HL-60 (cell line): ENCODE measurements around the gene GORASP1.

Source experiments
- DNase-seq, 2 experiments: peaks; one replicate each; pipeline ENCODE4 v3.0.0-alpha.2; 2010 to 2020; ENCODE audit warnings: low read depth in 1 of 2, low spot score in 1 of 2
- H3K27ac ChIP-seq: fragments of 250-450 bp; sonication (Bioruptor Pico); replicated peaks from 2 replicates; pipeline ENCODE4 v1.5.1; 2020; ENCODE audit warnings: mild to moderate bottlenecking, moderate library complexity
- H3K27me3 ChIP-seq: fragments of 250-450 bp; sonication (Bioruptor Pico); 2 replicates; pipeline ENCODE4 v1.5.1; 2021; ENCODE audit warnings: mild to moderate bottlenecking, moderate library complexity; ENCODE audit not compliant: insufficient read depth, poor library complexity, severe bottlenecking
- H3K4me3 ChIP-seq: replicated peaks from 2 replicates; pipeline ENCODE4 v1.5.1; 2011; ENCODE audit warnings: mild to moderate bottlenecking, control low read depth, low read length; ENCODE audit not compliant: insufficient read depth
- GABPA ChIP-seq: IDR thresholded peaks from 2 replicates; pipeline ENCODE4 v1.6.1; 2012; ENCODE audit warnings: low read depth
- POLR2AphosphoS5 ChIP-seq: IDR thresholded peaks from 2 replicates; pipeline ENCODE4 v1.6.1; 2012; ENCODE audit warnings: low read depth
- SPI1 ChIP-seq: IDR thresholded peaks from 2 replicates; pipeline ENCODE4 v1.6.1; 2012; ENCODE audit warnings: low read depth, mild to moderate bottlenecking, borderline replicate concordance
- TF ChIP-seq, protein P1 (sequence below): IDR thresholded peaks from 2 replicates; pipeline ENCODE4 v1.6.1; 2012; ENCODE audit warnings: low read depth; ENCODE audit not compliant: insufficient replicate concordance
- TF ChIP-seq, protein P2 (sequence below): IDR thresholded peaks from one replicate; pipeline ENCODE4 v1.5.1; 2011; ENCODE audit warnings: low read length, control low read depth, inconsistent platforms; ENCODE audit not compliant: insufficient read depth

The GORASP1 gene

GRCh38 chr3:39112113-39112512 lies 4.7 kb upstream of the GORASP1 start:
- no peak for TF ChIP-seq POLR2AphosphoS5
- TF ChIP-seq GABPA = no peak
- TF ChIP-seq, protein P1, sequence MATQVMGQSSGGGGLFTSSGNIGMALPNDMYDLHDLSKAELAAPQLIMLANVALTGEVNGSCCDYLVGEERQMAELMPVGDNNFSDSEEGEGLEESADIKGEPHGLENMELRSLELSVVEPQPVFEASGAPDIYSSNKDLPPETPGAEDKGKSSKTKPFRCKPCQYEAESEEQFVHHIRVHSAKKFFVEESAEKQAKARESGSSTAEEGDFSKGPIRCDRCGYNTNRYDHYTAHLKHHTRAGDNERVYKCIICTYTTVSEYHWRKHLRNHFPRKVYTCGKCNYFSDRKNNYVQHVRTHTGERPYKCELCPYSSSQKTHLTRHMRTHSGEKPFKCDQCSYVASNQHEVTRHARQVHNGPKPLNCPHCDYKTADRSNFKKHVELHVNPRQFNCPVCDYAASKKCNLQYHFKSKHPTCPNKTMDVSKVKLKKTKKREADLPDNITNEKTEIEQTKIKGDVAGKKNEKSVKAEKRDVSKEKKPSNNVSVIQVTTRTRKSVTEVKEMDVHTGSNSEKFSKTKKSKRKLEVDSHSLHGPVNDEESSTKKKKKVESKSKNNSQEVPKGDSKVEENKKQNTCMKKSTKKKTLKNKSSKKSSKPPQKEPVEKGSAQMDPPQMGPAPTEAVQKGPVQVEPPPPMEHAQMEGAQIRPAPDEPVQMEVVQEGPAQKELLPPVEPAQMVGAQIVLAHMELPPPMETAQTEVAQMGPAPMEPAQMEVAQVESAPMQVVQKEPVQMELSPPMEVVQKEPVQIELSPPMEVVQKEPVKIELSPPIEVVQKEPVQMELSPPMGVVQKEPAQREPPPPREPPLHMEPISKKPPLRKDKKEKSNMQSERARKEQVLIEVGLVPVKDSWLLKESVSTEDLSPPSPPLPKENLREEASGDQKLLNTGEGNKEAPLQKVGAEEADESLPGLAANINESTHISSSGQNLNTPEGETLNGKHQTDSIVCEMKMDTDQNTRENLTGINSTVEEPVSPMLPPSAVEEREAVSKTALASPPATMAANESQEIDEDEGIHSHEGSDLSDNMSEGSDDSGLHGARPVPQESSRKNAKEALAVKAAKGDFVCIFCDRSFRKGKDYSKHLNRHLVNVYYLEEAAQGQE = no peak
- no peaks in the 10 kb centered on the region for H3K27me3 ChIP-seq
- H3K27ac ChIP-seq = no peak overlapping the region
- DNase-seq = no peak
- H3K4me3 ChIP-seq = no peak overlapping the region

- H3K27ac ChIP-seq = no peak overlapping the region
- no peak overlapping the region for H3K4me3 ChIP-seq
- no peak for DNase-seq
- TF ChIP-seq GABPA (no peak), POLR2AphosphoS5 (no peak), SPI1 (no peak)
- TF ChIP-seq, protein P1 = no peak
- TF ChIP-seq, protein P2, sequence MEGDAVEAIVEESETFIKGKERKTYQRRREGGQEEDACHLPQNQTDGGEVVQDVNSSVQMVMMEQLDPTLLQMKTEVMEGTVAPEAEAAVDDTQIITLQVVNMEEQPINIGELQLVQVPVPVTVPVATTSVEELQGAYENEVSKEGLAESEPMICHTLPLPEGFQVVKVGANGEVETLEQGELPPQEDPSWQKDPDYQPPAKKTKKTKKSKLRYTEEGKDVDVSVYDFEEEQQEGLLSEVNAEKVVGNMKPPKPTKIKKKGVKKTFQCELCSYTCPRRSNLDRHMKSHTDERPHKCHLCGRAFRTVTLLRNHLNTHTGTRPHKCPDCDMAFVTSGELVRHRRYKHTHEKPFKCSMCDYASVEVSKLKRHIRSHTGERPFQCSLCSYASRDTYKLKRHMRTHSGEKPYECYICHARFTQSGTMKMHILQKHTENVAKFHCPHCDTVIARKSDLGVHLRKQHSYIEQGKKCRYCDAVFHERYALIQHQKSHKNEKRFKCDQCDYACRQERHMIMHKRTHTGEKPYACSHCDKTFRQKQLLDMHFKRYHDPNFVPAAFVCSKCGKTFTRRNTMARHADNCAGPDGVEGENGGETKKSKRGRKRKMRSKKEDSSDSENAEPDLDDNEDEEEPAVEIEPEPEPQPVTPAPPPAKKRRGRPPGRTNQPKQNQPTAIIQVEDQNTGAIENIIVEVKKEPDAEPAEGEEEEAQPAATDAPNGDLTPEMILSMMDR = no peak
- H3K27me3 ChIP-seq = no peaks in the 10 kb centered on the region
Measured at GRCh38 chr3:39110041-39110639, 2.7 kb upstream of the GORASP1 start.

DNA sequence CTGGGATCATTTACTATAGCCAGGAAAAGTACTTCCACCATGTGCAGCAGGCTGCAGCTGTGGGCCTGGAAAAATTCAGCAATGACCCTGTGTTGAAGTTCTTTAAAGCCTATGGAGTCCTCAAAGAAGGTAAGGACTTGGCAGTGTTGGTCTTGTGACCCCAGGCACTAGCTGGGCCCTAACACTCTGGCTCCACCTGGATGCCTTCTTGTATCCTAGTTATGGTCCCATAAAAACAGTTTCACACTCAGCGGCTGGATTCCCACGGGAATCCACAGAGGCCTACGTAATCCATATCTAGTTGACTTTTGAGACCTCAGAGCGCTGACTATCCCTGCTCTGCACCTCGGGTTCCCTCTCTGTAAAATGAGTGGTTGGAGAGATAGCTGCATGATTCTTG lies 1.7 kb upstream of the GORASP1 start:
- TF ChIP-seq, protein P2 = no peak
- TF ChIP-seq SPI1 (no peak), GABPA (no peak), POLR2AphosphoS5 (no peak)
- TF ChIP-seq, protein P1 = no peak

More for the DNA sequence above, 1.7 kb upstream of the GORASP1 start:
- H3K4me3 ChIP-seq = no peak overlapping the region
- DNase-seq = no peak
- no peak overlapping the region for H3K27ac ChIP-seq
- H3K27me3 ChIP-seq = no peaks in the 10 kb centered on the region
